Small intestine (tissue), 7 donors: ENCODE data around the gene MICU1. TPM values are rescaled to one million over a fixed set of nuclear protein-coding genes. Genes with fewer than 3 reads are reported as not detected.

ENCODE experiments used
- DNase-seq, 2 donors: peaks; one replicate each; pipeline versions ENCODE4 v3.0.0 to v3.0.0-alpha.2; 2013
- FAIRE-seq: peaks from 2 replicates; lab custom pipeline; 2012; peaks lifted over from hg19 to GRCh38; lab: Jason Lieb, UNC
- H3K27ac ChIP-seq, 3 donors: one replicate each; pipeline ENCODE4 v1.5.1; 2013; ENCODE audit warnings: low read length in 2 of 3, mild to moderate bottlenecking in 2 of 3, control low read depth in 1 of 3, inconsistent platforms in 1 of 3, low read depth in 1 of 3, moderate library complexity in 1 of 3
- H3K27me3 ChIP-seq, 3 donors: one replicate each; pipeline ENCODE4 v1.6.1; 2013; ENCODE audit warnings: low read length in 3 of 3, inconsistent platforms in 1 of 3; ENCODE audit not compliant: control insufficient read depth in 3 of 3, insufficient read depth in 3 of 3
- H3K36me3 ChIP-seq, 3 donors: one replicate each; pipeline ENCODE4 v1.6.1; 2013; ENCODE audit warnings: low read length in 3 of 3, inconsistent platforms in 1 of 3, low read depth in 1 of 3, mild to moderate bottlenecking in 1 of 3, moderate library complexity in 1 of 3; ENCODE audit not compliant: control insufficient read depth in 3 of 3, insufficient read depth in 2 of 3
- H3K4me1 ChIP-seq, 3 donors: one replicate each; pipeline ENCODE4 v1.6.1; 2013; ENCODE audit warnings: low read length in 2 of 3, inconsistent platforms in 1 of 3, low read depth in 1 of 3, mild to moderate bottlenecking in 1 of 3, moderate library complexity in 1 of 3; ENCODE audit not compliant: control insufficient read depth in 3 of 3, insufficient read depth in 2 of 3
- H3K4me3 ChIP-seq, 3 donors: one replicate each; pipeline ENCODE4 v1.5.1; 2013; ENCODE audit warnings: low read length in 3 of 3, control low read depth in 1 of 3, inconsistent platforms in 1 of 3, low read depth in 1 of 3, mild to moderate bottlenecking in 1 of 3, moderate library complexity in 1 of 3
- H3K9me3 ChIP-seq, 2 donors: one replicate each; pipeline ENCODE4 v1.6.1; 2013; ENCODE audit warnings: low read depth in 1 of 2, low read length in 1 of 2; ENCODE audit not compliant: control insufficient read depth in 2 of 2, insufficient read depth in 1 of 2
- WGBS, 3 donors: extraction: QIAGEN DNeasy Blood & Tissue Kit; methylation state at CpG; one replicate each; pipeline ENCODE4 v1.1.7; 2013; 5-methylcytosine and 5-hydroxymethylcytosine counted together
- polyA plus RNA-seq, 4 donors: library from polyadenylated mRNA; stranded (reverse) in 3 of 4; unstranded in 1 of 4; fragments of 200-250 nt in 3 of 4; fragments of 120-200 nt in 1 of 4; gene quantifications; one replicate each; pipeline versions ENCODE4 v1.2.1 to v1.2.3, GENCODE V29; 2013
- donor health status: healthy with polysubstance abuse.
- donor health status: control.
- donor health status: control.
- donor health status: Bipolar disorder and iron deficiency.
- donor health status: healthy.

The MICU1 gene
- polyA plus RNA-seq, 4 donors = 32.5 to 64.1 (median 45.1) TPM

GRCh38 chr10:72425133-72425532 is 200.7 kb downstream of the MICU1 start:
- 25 to 61% (median 34%) methylated on average over 3 of the region's 3 CpGs for WGBS, 3 donors
- peaks cover 5 to 18% (median 7%) of the 10 kb centered on the region in 3 donors for H3K36me3 ChIP-seq
- FAIRE-seq (no peak), DNase-seq (peak in 1 of 2 donors; percentile 32)
- H3K4me3 ChIP-seq = no peak overlapping the region
- no peaks in the 10 kb centered on the region for H3K9me3 ChIP-seq
- no peaks in the 10 kb centered on the region for H3K27me3 ChIP-seq
- no peak overlapping the region for H3K27ac ChIP-seq
- peaks cover 0 to 10% (median 0%) of the 10 kb centered on the region in 3 donors for H3K4me1 ChIP-seq

- no peaks in the 10 kb centered on the region for H3K9me3 ChIP-seq
- H3K4me1 ChIP-seq = peaks cover 0 to 10% (median 0%) of the 10 kb centered on the region in 3 donors
- H3K27ac ChIP-seq = no peak overlapping the region
- FAIRE-seq = no peak
- 86 to 91% (median 90%) methylated on average over 1 of the region's 1 CpG for WGBS, 3 donors
- H3K4me3 ChIP-seq = no peak overlapping the region
- peak in 1 of 2 donors; percentile 10 for DNase-seq
- H3K27me3 ChIP-seq = no peaks in the 10 kb centered on the region
- peaks cover 5 to 21% (median 7%) of the 10 kb centered on the region in 3 donors for H3K36me3 ChIP-seq
Measured at GRCh38 chr10:72424561-72424960, 201.3 kb downstream of the MICU1 start.

DNA sequence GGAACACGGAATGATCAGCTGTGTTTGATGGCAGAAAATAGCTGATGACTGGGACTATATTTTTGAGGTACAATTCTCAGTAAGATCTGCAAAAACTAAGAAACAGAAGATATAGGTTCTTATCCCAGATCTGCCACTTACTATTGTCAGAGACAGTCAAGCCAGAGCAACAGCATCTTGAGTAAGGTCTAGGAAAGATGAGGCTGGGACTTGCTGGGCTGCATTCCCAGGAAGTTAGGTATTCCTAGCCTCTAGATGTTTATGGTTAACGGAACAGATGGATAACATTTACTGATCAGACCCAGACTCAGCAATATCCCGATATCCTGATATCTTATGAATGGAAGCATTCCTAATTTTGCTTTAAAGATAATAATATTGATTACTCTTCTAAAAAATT is 202.5 kb downstream of the MICU1 start:
- WGBS, 3 donors = 98 to 99% (median 98%) methylated on average over 3 of the region's 3 CpGs
- Histone ChIP-seq H3K27ac (no peak overlapping the region), H3K27me3 (no peaks in the 10 kb centered on the region), H3K4me1 (peaks cover 0 to 10% (median 4%) of the 10 kb centered on the region in 3 donors), H3K9me3 (no peaks in the 10 kb centered on the region), H3K4me3 (no peak overlapping the region), H3K36me3 (peaks cover 5 to 23% (median 7%) of the 10 kb centered on the region in 3 donors)
- DNase-seq (no peak), FAIRE-seq (no peak)

- no peak overlapping the region for H3K27ac ChIP-seq
- peaks cover 5 to 23% (median 7%) of the 10 kb centered on the region in 3 donors for H3K36me3 ChIP-seq
- no peak for FAIRE-seq
- 94% methylated on average over 1 of the region's 1 CpG for WGBS, 3 donors
- H3K4me3 ChIP-seq = no peak overlapping the region
- no peaks in the 10 kb centered on the region for H3K9me3 ChIP-seq
- no peaks in the 10 kb centered on the region for H3K27me3 ChIP-seq
- no peak for DNase-seq
- peaks cover 0 to 10% (median 4%) of the 10 kb centered on the region in 3 donors for H3K4me1 ChIP-seq
Measured at GRCh38 chr10:72421885-72422540, 203.9 kb downstream of the MICU1 start.

GRCh38 chr10:72419241-72419640 is 206.6 kb downstream of the MICU1 start:
- H3K36me3 ChIP-seq = peaks cover 5 to 23% (median 7%) of the 10 kb centered on the region in 3 donors
- WGBS, 3 donors = 83 to 91% (median 88%) methylated on average over 2 of the region's 2 CpGs
- H3K27me3 ChIP-seq = no peaks in the 10 kb centered on the region
- FAIRE-seq (no peak), DNase-seq (no peak)
- no peaks in the 10 kb centered on the region for H3K9me3 ChIP-seq
- H3K4me3 ChIP-seq = no peak overlapping the region
- H3K4me1 ChIP-seq = peaks cover 0 to 4% (median 0%) of the 10 kb centered on the region in 3 donors
- no peak overlapping the region for H3K27ac ChIP-seq

DNA sequence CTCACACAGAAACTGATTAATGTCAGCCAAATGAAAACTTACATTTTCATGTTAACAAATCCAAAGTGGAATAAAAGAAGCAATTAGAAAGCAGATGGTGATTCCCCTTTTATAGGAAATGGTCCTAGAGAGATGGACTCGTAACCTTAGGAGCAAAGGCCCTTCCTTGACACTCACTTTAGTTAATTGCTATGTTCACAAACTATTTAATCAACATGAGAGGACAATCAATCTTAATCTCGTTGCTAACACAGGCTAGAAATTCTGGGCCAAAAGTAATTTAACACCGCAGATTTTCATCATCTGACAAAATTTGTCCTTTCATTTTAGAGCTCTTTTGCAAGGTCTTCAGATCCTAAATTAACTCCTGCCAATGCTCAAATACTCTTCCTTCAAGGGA is 207.2 kb downstream of the MICU1 start:
- DNase-seq (peak in 1 of 2 donors; percentile 67), FAIRE-seq (no peak)
- H3K9me3 ChIP-seq = no peaks in the 10 kb centered on the region
- H3K27ac ChIP-seq = no peak overlapping the region
- WGBS, 3 donors = 17 to 50% (median 25%) methylated on average over 3 of the region's 3 CpGs
- no peak overlapping the region for H3K4me3 ChIP-seq
- H3K36me3 ChIP-seq = peaks cover 5 to 23% (median 10%) of the 10 kb centered on the region in 3 donors
- peaks cover 0 to 4% (median 0%) of the 10 kb centered on the region in 3 donors for H3K4me1 ChIP-seq
- no peaks in the 10 kb centered on the region for H3K27me3 ChIP-seq

GRCh38 chr10:72417971-72418370 is 207.9 kb downstream of the MICU1 start:
- 42 to 53% (median 45%) methylated on average over 1 of the region's 1 CpG for WGBS, 3 donors

GRCh38 chr10:72416661-72417060 is 209.2 kb downstream of the MICU1 start:
- peaks cover 0 to 20% (median 5%) of the 10 kb centered on the region in 3 donors for H3K36me3 ChIP-seq
- DNase-seq = no peak
- H3K4me1 ChIP-seq = peaks cover 0 to 4% (median 0%) of the 10 kb centered on the region in 3 donors
- WGBS, 3 donors = 86 to 93% (median 86%) methylated on average over 4 of the region's 4 CpGs
- no peak for FAIRE-seq
- no peak overlapping the region for H3K27ac ChIP-seq
- no peaks in the 10 kb centered on the region for H3K9me3 ChIP-seq
- no peaks in the 10 kb centered on the region for H3K27me3 ChIP-seq
- no peak overlapping the region for H3K4me3 ChIP-seq

More at GRCh38 chr10:72417971-72418370, 207.9 kb downstream of the MICU1 start:
- no peaks in the 10 kb centered on the region for H3K27me3 ChIP-seq
- no peak overlapping the region for H3K27ac ChIP-seq
- DNase-seq (no peak), FAIRE-seq (no peak)
- H3K4me3 ChIP-seq = no peak overlapping the region
- H3K4me1 ChIP-seq = peaks cover 0 to 4% (median 0%) of the 10 kb centered on the region in 3 donors
- peaks cover 5 to 24% (median 10%) of the 10 kb centered on the region in 3 donors for H3K36me3 ChIP-seq
- H3K9me3 ChIP-seq = no peaks in the 10 kb centered on the region
